ENCODE data around the gene FBXO22.
"Not testable (repeated sequence)": the region's sequence is repeated elsewhere in the genome, so short reads cannot be mapped to it uniquely, and the experiment has no call there.

FBXO22 gene

DNA sequence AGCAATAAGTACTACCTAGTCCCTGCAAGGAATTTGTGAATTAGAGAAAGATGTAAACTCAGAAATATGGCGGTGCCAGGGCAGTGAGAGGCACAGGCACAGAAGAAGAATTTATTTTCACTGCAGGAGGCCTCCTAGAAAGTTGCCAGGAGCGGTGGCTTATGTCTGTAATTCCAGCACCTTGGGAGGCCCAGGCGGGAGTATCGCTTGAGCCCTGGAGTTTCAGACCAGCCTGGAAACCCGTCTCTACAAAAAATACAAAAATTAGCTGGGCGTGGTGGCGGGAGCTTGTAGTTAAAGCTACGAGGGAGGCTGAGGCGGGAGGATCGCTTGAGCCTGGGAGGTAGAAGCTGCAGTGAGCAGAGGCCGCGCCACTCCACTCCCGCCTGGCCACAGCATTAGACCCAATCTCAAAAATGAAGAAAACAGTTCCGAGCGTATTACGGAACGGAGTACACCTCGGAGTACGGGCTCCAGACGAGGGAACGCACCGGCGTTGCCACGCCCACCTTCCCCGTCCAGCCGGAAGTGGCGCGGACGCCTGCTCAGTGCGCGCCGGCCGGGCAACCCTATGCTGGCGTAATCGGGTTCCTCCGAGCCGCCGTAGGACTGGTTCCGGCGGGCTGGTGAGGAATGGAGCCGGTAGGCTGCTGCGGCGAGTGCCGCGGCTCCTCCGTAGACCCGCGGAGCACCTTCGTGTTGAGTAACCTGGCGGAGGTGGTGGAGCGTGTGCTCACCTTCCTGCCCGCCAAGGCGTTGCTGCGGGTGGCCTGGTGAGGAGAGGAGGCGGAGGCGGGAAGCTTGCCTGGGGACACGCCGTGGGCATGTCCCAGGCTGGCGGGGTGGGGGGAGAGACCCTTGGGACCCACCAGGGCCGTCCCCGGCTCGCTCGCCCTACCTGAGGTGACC is at the start of gene FBXO22:
Gene FBXO22 (plus strand): TSS at position 548 of the 909 bp plus-strand sequence. CDS start 86 bp downstream, at position 634.
- peak; percentile 96 for DNase-seq

DNA sequence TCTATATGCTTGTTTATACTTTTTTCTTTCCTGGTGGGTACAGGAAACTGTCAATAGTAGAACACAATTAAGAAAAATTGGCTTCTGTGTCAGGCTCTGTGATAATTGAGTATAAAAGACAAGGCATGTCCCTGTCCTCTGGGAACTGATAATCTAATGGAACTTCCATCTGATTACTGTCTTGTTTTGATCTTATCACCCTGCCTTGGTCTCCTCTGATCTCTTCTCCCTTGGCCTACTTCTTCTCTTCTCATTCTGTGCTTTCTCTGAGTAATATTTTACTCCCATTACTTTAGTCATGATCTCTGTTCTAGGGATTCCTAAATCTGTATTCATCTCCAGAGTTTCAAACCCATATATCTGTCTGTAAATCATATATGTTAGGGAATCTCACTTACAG is 45.8 kb upstream of the FBXO22 start:
- DNase-seq, result no peak

DNA sequence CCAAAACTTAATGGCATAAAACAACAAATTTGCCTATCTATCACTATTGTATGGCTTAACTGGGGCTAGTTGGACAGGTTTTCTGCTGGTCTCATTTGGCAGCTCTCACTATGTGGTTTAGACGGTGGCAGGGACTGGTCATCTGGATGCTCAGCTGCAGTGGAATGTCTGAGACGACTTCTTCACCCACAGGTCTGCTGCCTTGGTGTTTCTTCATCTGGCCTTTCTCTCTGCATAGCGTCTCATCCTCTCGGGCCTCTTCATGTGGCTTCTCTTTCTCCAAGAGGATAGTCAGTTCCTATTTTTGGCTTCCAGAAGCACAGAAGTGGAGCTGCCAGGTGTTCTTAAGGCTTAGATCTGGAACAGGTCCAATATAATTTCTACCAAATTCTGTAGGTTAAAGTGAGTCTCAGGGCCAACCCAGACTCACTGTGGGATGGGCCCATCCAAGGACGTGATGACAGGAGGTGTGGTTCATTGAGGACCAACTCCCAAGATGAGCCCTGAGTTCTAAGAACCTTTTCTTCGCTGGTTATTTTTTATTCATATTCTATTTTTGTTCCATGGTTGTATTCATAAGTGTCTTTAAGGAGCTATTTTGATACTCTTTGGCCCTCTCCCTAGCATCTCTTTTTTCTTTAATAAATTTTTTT is 41.8 kb upstream of the FBXO22 start:
- no peak for DNase-seq

DNA sequence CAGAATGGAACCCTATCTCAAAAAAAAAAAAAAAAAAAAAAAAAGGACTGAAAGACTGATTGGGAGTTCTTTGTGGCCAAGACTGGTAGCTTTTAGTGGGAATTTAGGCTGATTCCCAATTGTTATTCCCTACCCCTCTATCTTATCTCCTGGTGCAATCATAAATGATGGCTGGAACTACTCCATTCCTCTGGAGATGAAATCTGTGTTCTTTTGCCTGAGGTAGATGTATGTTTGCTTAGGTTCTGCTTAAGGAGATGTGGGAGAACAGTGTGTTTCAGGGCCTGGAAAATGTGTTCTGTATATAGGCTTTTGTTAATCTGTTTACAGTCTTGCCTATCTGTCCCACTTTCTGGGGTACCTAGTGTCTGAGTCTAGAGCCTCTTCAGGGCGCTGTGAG is 40.9 kb upstream of the FBXO22 start:
- no peak for DNase-seq

DNA sequence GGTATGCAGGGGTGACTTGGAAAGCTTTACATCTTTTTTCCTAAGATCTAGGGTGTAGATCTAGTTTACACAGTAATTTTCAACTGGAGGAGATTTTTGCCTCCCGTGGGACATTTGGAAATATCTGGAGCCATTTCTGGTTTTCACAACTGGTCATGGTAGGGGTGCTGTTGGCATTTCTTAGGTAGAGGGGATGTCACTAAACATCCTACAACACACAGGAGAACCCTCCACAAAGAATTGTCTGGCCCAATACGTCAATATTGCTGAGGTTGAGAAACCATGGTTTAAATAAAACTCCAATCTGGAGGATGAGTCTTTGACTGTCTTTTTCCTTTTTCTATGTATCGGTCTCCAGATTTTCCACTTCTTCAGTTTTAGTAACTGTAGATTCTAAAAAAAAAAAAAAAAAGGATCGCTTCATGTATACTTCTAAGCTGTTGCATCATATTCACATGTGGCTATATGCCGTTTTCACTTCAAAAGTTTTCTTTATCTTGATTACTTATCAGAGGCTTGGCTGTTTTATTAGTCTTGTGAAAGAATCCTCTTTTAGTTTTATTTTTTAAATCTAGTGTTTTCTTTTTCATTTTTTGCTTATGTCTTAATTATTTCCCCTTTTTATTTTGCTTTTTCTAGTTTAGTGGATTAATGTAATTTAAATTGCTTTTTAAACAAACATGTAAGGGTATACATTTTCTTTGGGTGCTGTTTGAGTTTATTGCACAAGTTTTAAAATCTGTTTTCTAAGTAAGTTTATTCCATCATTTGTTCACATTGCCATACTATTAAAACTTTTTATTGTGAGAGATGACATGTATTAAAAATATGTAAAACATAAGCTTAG is 39.2 kb upstream of the FBXO22 start:
- DNase-seq, result no peak

DNA sequence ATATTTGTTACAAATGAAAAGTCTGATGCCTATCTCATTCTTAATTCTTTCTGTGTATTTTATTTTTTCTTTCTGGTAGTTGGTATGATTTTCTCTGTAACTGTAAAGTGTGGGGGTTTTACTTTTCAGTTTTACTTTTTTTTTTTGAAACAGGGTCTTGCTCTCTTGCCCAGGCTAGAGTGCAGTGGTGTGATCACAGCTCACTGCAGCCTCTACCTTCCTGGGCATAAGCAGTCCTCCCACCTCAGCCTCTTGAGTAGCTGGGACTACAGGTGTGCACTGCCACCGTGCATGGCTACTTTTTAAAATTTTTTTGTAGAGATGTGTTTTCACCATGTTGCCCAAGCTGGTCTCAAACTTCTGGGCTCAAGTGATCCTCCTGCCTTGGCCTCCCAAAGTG is 37.6 kb upstream of the FBXO22 start:
- DNase-seq, result not testable (repeated sequence)

DNA sequence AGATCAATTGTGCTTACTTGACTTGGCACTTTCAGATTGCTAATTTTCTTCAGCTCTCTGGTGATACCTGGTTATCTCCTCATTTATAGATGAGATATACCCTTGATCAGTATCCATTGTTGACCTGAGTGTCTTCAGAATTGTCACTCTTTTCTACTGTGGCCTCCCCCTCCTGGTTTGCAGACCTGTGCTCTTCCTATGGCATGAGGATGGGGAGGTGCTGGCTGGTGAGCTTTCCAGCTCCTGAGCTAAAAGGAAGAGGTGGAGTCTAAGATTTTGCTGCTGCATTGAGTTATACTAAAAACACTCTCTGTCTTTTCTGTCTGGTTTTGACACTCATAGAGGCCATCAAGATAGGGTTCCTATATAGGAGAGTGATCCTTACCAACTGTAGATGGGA is 36.8 kb upstream of the FBXO22 start:
- no peak for DNase-seq

DNA sequence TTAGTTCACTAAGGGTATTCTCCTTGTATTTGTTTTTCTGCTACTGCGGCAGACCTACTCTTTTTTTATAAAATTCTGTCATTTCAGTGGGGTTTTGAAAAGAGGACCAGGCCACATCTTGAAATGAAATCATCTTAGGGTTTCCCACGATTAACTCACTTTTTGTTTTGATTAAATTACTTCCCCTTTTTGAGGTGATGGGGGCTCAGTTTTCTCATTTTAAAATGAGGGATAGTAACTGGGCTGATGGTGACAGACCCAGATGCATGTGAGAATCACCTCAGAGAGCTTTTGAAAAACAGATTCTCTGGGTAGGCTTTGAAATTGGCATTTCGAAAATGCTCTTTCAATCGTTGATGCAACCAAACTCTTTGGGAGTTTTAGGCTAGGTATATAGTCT is 36.2 kb upstream of the FBXO22 start:
- no peak for DNase-seq

DNA sequence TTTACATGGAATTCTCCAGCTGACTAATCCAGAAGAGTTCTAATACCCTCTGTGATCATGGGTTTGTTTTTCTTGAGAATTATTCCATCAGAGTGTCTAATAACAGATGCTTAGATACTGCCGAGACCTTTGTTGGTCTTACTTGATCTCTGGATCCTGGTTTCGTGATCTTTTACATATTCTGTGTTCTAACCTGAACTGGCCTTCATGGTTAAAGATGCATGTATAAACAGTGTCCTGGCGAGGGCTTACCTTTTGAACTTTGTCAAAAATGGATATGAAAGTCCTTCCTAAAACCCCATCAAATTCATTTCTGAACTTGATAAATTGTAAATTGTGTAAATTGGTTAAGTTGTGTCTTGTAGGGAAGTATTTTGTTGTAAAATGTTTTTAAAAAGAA is 35.7 kb upstream of the FBXO22 start:
- DNase-seq, result no peak

DNA sequence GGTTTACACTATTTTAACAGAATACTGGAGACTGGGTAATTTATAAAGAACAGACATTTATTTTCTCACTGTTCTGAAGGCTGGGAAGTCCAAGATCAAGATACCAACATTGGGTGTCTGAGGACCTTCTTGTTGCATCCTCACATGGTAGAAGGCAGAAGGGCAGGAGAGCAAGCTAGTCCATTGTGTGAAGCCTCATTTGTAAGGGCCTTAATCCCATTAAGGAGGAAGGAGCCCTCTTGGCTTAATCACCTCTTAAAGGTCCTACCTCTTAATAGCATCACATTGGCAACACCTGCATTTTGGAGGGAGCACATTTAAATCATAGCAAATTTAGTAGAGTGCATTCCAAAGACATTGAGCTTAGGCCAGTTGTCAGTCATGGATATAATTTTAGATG is 34.2 kb upstream of the FBXO22 start:
- no peak for DNase-seq

DNA sequence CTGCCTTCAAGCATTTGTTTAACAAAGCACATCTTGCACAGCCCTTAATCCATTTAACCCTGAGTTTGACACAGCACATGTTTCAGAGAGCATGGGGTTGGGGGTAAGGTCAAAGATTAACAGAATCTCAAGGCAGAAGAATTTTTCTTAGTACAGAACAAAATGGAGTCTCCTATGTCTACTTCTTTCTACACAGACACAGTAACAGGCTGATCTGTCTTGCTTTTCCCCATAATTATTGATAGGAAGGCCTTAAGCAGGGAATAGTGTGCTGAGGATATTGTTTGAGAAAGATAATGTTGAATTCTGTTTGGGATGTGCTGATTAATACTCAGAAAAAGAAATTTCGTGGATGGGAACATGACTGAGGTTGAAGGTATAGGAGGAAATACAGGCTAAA is 32.1 kb upstream of the FBXO22 start:
- not testable (repeated sequence) for DNase-seq

DNA sequence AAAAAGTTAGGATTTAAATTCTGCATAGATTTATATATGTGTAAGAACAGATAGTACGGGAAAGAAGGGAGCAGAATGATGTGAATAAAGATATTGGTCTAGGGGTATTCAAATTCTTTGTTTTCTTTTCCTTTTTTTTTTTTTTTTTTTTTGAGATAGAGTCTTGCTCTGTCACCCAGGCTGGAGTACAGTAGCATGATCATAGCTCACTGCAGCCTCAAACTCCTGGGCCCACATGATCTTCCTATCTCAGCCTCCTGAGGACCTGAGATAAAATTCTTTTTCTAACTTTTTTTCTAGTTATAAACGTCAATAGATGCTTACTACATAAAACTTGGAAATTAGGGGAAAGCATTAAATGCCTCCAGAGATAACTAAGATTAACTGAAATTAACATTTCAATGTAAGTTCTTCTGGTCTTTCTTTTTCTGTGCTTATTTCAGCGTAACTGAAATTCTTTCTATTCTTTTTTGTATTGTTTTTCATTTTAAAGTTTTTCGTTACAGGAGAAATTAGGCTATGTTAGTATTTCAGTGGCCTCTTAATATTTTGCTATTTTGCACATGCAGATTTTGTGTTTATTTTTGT is 31.2 kb upstream of the FBXO22 start:
- DNase-seq, result no peak

DNA sequence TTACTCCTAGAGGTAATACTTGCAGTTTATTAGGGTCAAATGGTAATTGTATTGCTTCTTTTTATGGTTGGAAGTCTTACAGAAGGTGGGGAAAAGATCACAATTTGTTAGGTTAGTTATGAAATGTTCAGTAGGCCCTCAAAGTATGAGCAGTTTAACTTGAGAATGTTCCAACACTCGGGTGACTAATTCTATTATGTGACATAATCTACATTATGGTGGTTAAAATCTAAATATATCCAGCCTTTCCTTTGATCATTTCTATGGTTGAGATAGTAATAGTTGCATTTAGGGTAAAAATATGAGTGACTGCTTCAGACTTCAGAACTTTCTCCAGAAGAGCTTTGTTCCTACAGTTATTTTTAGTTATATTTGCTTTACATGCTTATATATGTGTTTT is 19.6 kb upstream of the FBXO22 start:
- no peak for DNase-seq

DNA sequence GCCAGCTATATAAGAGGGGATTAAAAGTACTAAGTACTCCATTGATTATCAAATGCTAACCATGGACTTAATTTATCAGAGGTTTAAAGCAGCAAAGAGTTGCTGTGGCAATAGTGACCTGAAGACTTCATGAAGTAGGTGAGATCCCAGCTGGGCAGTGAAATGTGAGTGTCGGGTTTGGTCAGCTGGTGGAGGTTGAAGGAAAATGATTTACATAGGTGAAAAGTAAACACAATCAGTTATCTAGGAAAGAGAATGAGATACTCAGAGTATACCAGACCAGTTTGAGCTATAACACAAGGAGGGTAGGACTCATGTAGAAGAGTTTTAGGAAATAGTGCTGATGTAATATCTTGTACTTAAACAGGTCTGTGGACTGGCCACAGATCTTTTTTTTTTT is 16.5 kb upstream of the FBXO22 start:
- no peak for DNase-seq

DNA sequence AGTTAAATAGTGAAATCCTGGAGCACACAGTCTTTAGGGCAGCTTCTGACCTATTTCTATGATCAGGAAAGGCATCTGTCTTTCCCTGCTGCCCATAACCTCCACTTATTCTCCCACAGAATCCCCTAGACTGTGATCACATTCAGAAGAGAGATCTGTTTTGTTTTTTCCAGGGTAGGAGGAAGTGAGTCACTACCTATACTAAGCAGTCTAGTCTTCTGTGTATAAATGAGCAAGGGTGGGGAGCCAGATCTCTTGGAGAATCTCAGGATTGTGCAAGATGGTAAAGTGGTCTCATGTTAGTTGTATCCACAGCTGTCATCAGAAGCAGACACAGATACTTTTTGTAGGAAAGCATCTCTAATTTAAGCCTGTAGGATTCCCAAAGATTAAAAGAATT is 11.8 kb upstream of the FBXO22 start:
- DNase-seq, result no peak

DNA sequence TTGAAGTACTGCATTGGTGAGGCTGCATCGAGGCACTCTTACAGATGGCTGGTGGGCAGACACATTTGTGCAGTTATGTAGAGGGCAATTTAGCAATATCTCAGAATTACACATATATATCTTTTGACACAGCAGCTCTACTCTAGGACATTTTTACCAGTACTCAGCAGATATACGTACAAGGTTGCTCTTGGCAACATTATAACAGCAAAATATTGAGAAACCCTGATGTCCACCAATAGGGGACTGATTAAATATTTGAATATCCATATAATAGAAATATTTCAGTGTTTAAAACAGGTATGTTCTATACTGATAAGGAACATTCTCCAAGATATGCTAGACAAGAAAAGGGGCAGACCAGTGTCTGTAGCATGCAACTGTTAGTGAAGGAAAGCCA is 7.9 kb upstream of the FBXO22 start:
- no peak for DNase-seq

DNA sequence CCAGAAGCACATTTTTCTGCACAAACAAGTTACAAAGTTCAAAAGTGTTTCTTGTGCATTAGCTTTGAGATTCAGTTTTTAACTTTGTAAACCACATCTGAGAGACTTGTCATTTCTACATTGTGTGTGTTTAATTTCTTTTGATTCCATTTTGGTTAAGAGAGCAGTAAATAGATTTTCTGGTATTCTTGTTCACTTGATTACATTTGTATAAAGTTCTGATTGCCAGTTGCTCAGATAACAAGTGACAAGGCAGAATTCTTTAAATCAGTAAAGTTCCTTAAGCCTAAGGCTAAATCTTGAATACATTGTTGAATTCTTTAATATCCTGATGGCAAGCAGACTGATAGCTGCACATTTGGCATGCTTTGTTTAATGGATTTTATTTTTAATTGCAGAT is 3.1 kb upstream of the FBXO22 start:
- DNase-seq, result no peak

DNA sequence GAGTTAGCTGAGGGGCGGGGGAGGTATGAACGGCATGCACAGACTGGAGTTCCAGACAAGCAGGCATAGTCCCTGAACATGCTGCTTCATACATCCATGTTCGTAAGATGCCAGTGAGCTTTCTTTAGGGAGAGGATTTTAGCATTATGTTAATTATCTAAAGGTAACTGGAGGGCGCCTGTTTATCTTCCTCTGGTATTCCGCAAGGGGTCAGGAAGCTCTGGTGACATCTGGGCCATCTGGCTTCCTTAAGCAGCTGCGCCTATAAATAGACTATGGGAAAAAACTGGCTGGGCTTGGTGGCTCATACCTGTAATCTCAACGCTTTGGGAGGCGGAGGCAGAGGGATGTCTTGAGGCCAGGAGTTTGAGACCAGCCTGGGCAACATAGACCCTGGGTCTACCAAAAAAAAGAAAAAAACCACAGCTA is 1.5 kb upstream of the FBXO22 start:
- DNase-seq, result peak; percentile 9

DNA sequence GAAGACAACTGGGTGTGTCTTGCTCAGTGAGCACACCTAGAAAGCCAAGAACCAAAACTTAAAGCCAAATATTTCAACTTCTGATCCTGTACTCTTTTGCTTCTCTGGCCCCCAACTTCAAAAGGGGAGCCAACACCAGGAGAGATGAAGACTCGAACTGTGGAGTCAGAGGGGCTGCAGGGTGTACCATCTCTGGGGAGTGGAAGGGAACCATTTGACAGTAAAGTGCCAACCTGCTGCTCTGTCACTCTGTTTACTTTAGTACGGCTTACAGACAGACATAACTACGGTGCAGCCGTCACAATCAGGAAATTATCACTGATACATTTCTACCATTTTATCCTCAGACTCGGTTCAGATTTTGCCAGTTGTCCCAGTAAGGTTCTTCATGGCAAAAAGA is 1.6 kb downstream of the FBXO22 start:
- no peak for DNase-seq

DNA sequence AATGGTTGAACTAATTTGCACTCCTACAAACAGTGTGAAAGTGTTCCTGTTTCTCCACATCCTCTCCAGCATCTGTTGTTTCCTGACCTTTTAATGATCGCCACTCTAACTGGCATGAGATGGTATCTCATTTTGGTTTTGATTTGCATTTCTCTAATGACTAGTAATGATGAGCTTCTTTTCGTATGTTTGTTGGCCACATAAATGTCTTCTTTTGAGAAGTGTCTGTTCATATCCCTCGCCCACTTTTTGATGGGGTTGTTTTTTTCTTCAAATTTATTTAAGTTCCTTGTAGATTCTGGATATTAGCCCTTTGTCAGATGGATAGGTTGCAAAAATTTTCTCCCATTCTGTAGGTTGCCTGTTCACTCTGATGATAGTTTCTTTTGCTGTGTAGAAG is 6.7 kb downstream of the FBXO22 start:
- DNase-seq, result not testable (repeated sequence)

DNA sequence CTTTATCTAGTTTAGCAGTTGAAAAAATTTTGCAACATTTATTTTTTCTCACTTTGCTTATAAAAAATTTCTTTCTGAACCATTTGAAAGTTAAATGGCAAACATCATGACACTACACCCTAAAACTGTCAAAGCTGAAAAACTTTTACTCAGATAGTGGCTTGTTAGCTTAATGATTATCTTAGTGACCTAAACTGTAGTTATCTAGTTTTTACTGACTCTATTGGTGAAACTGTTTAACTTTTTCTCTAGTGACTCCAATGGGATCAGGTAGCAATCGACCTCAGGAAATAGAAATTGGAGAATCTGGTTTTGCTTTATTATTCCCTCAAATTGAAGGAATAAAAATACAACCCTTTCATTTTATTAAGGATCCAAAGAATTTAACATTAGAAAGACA is 13.3 kb downstream of the FBXO22 start:
- DNase-seq, result no peak

DNA sequence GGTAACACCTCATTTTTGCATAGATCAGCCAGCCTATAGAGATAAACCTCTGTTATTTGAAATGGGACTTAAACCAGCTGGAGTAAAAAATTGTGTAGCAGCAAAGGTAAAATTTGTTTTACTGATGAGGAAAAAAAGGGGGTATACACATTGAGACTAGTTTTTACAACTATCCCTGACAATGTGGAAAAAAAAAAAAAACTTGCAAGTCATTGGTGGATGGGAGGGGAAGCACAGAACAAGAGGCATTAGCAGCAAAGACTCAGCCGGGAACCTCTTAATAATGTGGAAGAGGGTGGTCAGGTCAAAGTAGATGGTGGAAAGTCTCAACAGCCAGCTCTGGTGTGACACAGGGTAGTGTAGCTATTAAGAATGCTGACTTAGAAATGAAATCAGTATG is 14.5 kb downstream of the FBXO22 start:
- no peak for DNase-seq

DNA sequence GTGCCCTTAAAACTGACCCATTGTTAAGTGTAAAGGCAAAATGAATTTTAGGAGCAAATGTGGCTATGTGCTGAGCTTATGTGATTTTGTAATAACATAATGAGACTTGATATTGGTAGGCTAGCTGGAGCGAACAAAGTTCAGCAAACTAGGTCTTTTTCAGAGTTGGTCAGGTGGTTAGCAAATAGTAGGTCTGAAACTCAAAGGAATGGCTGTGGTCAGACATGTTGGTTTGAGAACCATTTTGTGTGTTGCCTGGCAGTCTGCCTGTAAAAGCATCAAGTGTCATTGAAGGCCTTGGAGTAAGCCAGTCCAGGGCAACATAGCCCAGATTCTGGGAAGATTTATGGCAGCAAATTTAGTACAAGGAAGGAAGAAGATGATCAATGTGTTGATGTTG is 16.4 kb downstream of the FBXO22 start:
- DNase-seq, result no peak

All from eye (tissue), 1 donor.